Testis (tissue), 3 donors: ENCODE results near the gene SLC3A2. TPM values are rescaled to one million over a fixed set of nuclear protein-coding genes. Genes with fewer than 3 reads are reported as not detected.

ENCODE experiments used
- DNase-seq: peaks from one replicate; pipeline ENCODE4 v3.0.0-alpha.2; 2019
- H3K27ac ChIP-seq, 2 donors: fragments of 200-600 bp; sonication (generic); one replicate each; pipeline ENCODE4 v1.5.1; 2019
- H3K27me3 ChIP-seq: fragments of 200-600 bp; sonication (generic); one replicate; pipeline ENCODE4 v1.5.1; 2019
- H3K36me3 ChIP-seq: fragments of 200-600 bp; sonication (generic); one replicate; pipeline ENCODE4 v1.5.1; 2017; ENCODE audit warnings: low read depth; ENCODE audit errors: missing control alignments
- H3K4me1 ChIP-seq: fragments of 200-600 bp; sonication (generic); one replicate; pipeline ENCODE4 v1.5.1; 2019
- H3K4me3 ChIP-seq, 2 donors: fragments of 200-600 bp; sonication (generic); one replicate each; pipeline ENCODE4 v1.5.1; 2017 to 2019
- H3K9me3 ChIP-seq: fragments of 200-600 bp; sonication (generic); one replicate; pipeline ENCODE4 v1.5.1; 2017
- POLR2A ChIP-seq: fragments of 450-650 bp; IDR thresholded peaks from one replicate; pipeline ENCODE4 v1.6.1; 2017; ENCODE audit warnings: antibody characterized with exemption, mild to moderate bottlenecking, moderate library complexity
- WGBS, 2 donors: methylation state at CpG; one replicate each; pipeline ENCODE4 v1.1.5; 2018; 5-methylcytosine and 5-hydroxymethylcytosine counted together
- intact Hi-C: fragments of 100-400 bp; cut with DNase I; formaldehyde crosslinking; loops from one replicate; pipeline ENCODE4 v1.15.1; 2023; ENCODE audit warnings: low total_unique reads
- polyA plus RNA-seq: library from polyadenylated mRNA; stranded (reverse); fragments of 350-450 nt; fragmentation: Illumina TruSeq; extraction: RNeasy Lipid Tissue Mini Kit (QIAGEN cat#74804); gene quantifications from one replicate; pipeline ENCODE4 v1.2.3, GENCODE V29; 2014; ENCODE audit warnings: low read depth, low replicate concordance; ENCODE audit not compliant: insufficient read depth
- total RNA-seq, 2 donors: library from RNA; depleted of rRNA; stranded (reverse); fragments of >200 nt; gene quantifications; one replicate each; pipeline ENCODE4 v1.2.3, GENCODE V29; 2016
- TF ChIP-seq, protein P1 (sequence below), 3 experiments: fragments of 450-650 bp in 2 of 3; fragments of 200-600 bp in 1 of 3; sonication (generic) in 1 of 3; IDR thresholded peaks; one replicate each; pipeline ENCODE4 v1.5.1; 2016 to 2019; ENCODE audit warnings: antibody characterized with exemption in 3 of 3, mild to moderate bottlenecking in 2 of 3, moderate library complexity in 1 of 3

Gene SLC3A2
- total and polyA plus RNA-seq, 3 donors from 2014 or later, result 166 to 271 (median 227) TPM

DNA sequence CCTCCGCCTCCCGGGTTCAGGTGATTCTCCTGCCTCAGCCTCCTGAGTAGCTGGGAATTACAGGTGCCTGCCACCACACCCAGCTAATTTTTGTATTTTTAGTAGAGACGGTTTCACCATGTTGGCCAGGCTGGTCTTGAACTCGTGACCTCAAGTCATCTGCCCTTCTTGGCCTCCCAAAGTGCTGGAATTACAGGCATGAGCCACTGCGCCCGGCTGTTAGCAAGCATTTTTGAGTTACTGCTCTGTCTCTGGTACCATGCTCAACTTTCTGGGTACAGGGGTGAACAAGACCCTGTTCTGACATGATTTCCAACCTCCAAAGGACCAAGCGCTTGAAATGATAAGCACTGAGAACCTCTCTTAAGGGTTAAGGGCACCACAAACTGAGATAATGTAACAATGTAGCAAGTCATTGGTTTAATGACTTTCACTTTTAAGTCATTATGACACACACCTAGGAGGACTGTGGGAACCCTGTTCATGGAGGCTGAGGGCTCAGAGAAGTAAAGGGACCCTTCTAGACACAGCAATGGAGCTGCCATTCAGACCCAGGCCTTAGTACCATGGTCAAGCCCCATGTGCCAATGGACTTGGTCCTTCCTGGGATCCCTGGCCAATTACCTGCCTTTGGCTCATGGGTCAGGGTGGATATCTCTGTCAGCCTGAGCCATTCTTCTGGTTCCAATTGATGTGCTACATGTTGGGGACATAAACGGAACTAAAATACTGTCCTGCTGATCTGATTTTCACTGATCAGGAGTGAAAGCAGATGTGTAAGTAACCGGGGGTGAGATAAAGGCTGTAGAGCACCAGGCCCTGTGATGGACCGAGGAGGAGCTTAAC is 11.6 kb downstream of the SLC3A2 start:
- Histone ChIP-seq H3K36me3 (no peaks in the 10 kb centered on the region), H3K27me3 (no peaks in the 10 kb centered on the region), H3K4me1 (peaks cover 4% of the 10 kb centered on the region), H3K9me3 (no peaks in the 10 kb centered on the region), H3K27ac (no peak overlapping the region), H3K4me3 (no peak overlapping the region)
- TF ChIP-seq, protein P1, sequence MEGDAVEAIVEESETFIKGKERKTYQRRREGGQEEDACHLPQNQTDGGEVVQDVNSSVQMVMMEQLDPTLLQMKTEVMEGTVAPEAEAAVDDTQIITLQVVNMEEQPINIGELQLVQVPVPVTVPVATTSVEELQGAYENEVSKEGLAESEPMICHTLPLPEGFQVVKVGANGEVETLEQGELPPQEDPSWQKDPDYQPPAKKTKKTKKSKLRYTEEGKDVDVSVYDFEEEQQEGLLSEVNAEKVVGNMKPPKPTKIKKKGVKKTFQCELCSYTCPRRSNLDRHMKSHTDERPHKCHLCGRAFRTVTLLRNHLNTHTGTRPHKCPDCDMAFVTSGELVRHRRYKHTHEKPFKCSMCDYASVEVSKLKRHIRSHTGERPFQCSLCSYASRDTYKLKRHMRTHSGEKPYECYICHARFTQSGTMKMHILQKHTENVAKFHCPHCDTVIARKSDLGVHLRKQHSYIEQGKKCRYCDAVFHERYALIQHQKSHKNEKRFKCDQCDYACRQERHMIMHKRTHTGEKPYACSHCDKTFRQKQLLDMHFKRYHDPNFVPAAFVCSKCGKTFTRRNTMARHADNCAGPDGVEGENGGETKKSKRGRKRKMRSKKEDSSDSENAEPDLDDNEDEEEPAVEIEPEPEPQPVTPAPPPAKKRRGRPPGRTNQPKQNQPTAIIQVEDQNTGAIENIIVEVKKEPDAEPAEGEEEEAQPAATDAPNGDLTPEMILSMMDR (IDR thresholded peaks at IDR 0.05), result no peak
- TF ChIP-seq POLR2A, result no peak
- 83 to 84% methylated on average over 10 of the region's 10 CpGs for WGBS, 2 donors
- intact Hi-C loops, result no loop called here
- DNase-seq, result no peak

DNA sequence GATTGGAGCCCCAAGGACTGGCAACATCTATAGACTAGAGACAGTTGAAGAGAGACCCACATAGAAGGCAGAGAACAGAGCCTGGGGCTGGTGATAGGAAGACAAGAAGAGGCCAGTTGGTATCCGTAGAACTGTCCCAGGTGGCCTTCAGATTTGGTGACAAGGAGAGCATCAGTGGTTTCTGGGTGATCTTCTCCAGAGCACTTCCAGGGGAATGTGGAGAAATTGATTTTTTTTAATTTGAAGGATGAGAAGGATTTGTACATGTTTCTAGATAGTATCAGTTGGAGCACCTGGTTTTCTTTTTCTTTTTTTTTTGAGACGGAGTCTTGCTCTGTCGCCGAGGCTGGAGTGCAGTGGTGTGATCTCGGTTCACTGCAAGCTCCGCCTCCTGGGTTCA is 14.8 kb downstream of the SLC3A2 start:
- intact Hi-C loops, result no loop called here
- TF ChIP-seq POLR2A, result no peak
- TF ChIP-seq, protein P1 (IDR thresholded peaks at IDR 0.05), result no peak
- WGBS, 2 donors, result 70 to 80% methylated on average over 6 of the region's 6 CpGs
- H3K27ac ChIP-seq, result no peak overlapping the region
- no peak overlapping the region for H3K4me3 ChIP-seq
- no peaks in the 10 kb centered on the region for H3K27me3 ChIP-seq
- DNase-seq, result no peak
- no peaks in the 10 kb centered on the region for H3K36me3 ChIP-seq
- no peaks in the 10 kb centered on the region for H3K4me1 ChIP-seq
- H3K9me3 ChIP-seq, result no peaks in the 10 kb centered on the region

DNA sequence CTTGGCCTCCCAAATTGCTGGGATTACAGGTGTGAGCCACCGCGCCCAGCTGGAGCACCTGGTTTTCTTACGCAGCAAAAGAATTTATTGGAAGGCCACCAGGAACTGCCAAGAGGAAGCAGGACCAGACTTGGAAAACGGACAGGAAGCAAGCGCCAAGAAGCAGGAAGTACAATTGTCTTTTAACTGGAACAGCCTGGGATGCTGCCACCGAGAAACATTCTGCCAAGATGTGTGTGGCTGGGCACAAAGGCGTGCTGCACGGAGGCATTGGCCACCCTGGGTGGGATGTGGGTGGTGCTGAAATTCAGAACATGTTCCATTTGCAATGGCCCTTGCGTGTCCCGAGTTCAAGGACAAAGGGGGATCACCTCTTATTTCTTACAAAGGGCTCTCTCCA is 15.4 kb downstream of the SLC3A2 start:
- H3K4me1 ChIP-seq, result no peaks in the 10 kb centered on the region
- WGBS, 2 donors, result 70 to 75% methylated on average over 10 of the region's 10 CpGs
- no peak overlapping the region for H3K4me3 ChIP-seq
- no peaks in the 10 kb centered on the region for H3K9me3 ChIP-seq
- H3K27ac ChIP-seq, result no peak overlapping the region
- no peaks in the 10 kb centered on the region for H3K36me3 ChIP-seq
- DNase-seq, result no peak
- no peaks in the 10 kb centered on the region for H3K27me3 ChIP-seq
- intact Hi-C loops, result no loop called here
- TF ChIP-seq, protein P1 (IDR thresholded peaks at IDR 0.05), result no peak
- no peak for TF ChIP-seq POLR2A

DNA sequence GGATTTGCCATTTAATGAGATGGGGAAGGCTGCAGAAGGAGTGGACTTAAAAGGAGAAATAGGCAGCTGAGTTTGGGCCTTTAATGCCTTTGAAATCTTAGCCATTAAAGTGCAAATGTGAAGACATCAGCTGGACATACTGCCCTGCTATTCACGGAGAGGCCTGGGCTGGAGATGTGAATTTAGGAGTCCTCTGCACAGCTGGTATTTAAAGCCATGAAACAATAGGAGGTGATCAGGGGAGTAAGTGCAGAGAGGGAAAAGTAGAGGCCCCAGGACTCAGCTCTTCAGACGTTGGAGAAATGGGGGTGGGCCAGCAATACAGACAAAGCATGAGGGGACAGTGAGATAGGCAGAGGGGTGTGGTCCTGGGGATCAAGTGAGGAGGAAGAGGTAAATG is 16.6 kb downstream of the SLC3A2 start:
- DNase-seq, result no peak
- Histone ChIP-seq H3K36me3 (no peaks in the 10 kb centered on the region), H3K27me3 (no peaks in the 10 kb centered on the region), H3K4me1 (no peaks in the 10 kb centered on the region), H3K9me3 (no peaks in the 10 kb centered on the region), H3K4me3 (no peak overlapping the region), H3K27ac (no peak overlapping the region)
- no peak for TF ChIP-seq POLR2A
- TF ChIP-seq, protein P1 (IDR thresholded peaks at IDR 0.05), result no peak
- WGBS, 2 donors, result 66 to 79% methylated on average over 2 of the region's 2 CpGs
- intact Hi-C loops, result no loop called here

DNA sequence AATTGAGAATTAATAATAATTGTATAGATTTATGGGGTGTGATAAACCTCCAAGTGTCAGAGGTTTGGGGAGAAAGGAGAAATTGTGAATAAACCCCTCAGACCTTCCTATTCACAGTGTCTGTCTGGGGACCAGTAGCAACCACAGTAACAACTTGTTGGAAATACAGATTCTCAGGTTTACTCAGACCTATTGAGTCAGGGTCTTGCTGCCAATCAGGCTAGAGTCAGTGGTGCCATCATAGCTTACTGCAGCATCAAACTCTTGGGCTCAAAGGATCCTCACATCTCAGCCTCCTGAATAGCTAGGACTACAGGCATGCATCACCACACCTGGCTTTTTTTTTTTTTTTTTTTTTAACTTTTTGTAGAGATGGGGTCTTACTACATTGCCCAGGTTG is 17.3 kb downstream of the SLC3A2 start:
- no peak overlapping the region for H3K27ac ChIP-seq
- H3K4me1 ChIP-seq, result no peaks in the 10 kb centered on the region
- no peak overlapping the region for H3K4me3 ChIP-seq
- TF ChIP-seq POLR2A, result no peak
- TF ChIP-seq, protein P1 (IDR thresholded peaks at IDR 0.05), result no peak
- H3K27me3 ChIP-seq, result no peaks in the 10 kb centered on the region
- no peak for DNase-seq
- intact Hi-C loops, result no loop called here
- H3K9me3 ChIP-seq, result no peaks in the 10 kb centered on the region
- no peaks in the 10 kb centered on the region for H3K36me3 ChIP-seq
